HEK293 (cell line): ENCODE data around the gene MAN1C1.
"Not testable (repeated sequence)": the region's sequence is repeated elsewhere in the genome, so short reads cannot be mapped to it uniquely, and the experiment has no call there.

ENCODE experiments used
- CTCF ChIA-PET: fragments of 350-600 bp; formaldehyde crosslinking; extraction: SDS; loops from one replicate; lab custom pipeline; 2021; ENCODE audit warnings: antibody characterized with exemption; lab: Yijun Ruan, JAX
- POLR2A ChIA-PET: fragments of 300-600 bp; formaldehyde crosslinking; extraction: SDS; loops from one replicate; lab custom pipeline; 2020; ENCODE audit warnings: antibody characterized with exemption, inconsistent platforms; lab: Yijun Ruan, JAX
- H3K27ac ChIP-seq: fragments of 200-500 bp; sonication (Bioruptor generic); 2 replicates; pipeline ENCODE4 v1.5.1; 2014; ENCODE audit warnings: low read depth, low read length, control low read depth, inconsistent platforms; ENCODE audit errors: extremely low read depth
- H3K36me3 ChIP-seq, 2 experiments: fragments of 200-500 bp in 1 of 2; sonication (Bioruptor generic) in 1 of 2; 1 replicate in 1 of 2; 2 replicates in 1 of 2; pipeline ENCODE4 v1.5.1; 2014 to 2017; ENCODE audit warnings: inconsistent platforms in 2 of 2, low read length in 2 of 2; ENCODE audit not compliant: control insufficient read depth in 2 of 2, insufficient read depth in 1 of 2
- H3K4me1 ChIP-seq: fragments of 200-500 bp; sonication (Bioruptor generic); 2 replicates; pipeline ENCODE4 v1.5.1; 2014; ENCODE audit warnings: mild to moderate bottlenecking, low read length, inconsistent platforms; ENCODE audit not compliant: control insufficient read depth, insufficient read depth
- H3K4me3 ChIP-seq: 2 replicates; pipeline ENCODE4 v1.5.1; 2011; ENCODE audit warnings: low read depth, mild to moderate bottlenecking, control low read depth, low read length, moderate library complexity
- H3K9me3 ChIP-seq: fragments of 200-500 bp; sonication (Bioruptor generic); 2 replicates; pipeline ENCODE4 v1.5.1; 2014; ENCODE audit warnings: low read depth, low read length, inconsistent platforms; ENCODE audit not compliant: control insufficient read depth, insufficient read depth
- GLI4 ChIP-seq: fragments of 450-650 bp; formaldehyde crosslinking; IDR thresholded peaks from 2 replicates; pipeline ENCODE4 v1.5.1; 2016; ENCODE audit warnings: missing biosample characterization, missing genetic modification characterization
- PRDM4 ChIP-seq: fragments of 450-650 bp; formaldehyde crosslinking; IDR thresholded peaks from 2 replicates; pipeline ENCODE4 v1.5.1; 2017; ENCODE audit warnings: missing biosample characterization, missing genetic modification characterization
- SCRT1 ChIP-seq: fragments of 450-650 bp; formaldehyde crosslinking; IDR thresholded peaks from 2 replicates; pipeline ENCODE4 v1.5.1; 2016; ENCODE audit warnings: missing biosample characterization, missing genetic modification characterization, borderline replicate concordance
- SP7 ChIP-seq: fragments of 450-650 bp; formaldehyde crosslinking; IDR thresholded peaks from 2 replicates; pipeline ENCODE4 v1.5.1; 2016; ENCODE audit warnings: missing biosample characterization, missing genetic modification characterization
- YY2 ChIP-seq: fragments of 450-650 bp; formaldehyde crosslinking; IDR thresholded peaks from 2 replicates; pipeline ENCODE4 v1.5.1; 2016; ENCODE audit warnings: missing biosample characterization, missing genetic modification characterization
- ZNF169 ChIP-seq: fragments of 450-650 bp; formaldehyde crosslinking; IDR thresholded peaks from 2 replicates; pipeline ENCODE4 v1.5.1; 2016; ENCODE audit warnings: missing biosample characterization, missing genetic modification characterization
- ZNF19 ChIP-seq: fragments of 450-650 bp; formaldehyde crosslinking; IDR thresholded peaks from 2 replicates; pipeline ENCODE4; 2016; ENCODE audit warnings: missing biosample characterization, missing genetic modification characterization, low read depth
- ZNF274 ChIP-seq, 2 experiments: fragments of 200-500 bp in 1 of 2; fragments of 450-650 bp in 1 of 2; sonication (Bioruptor generic) in 1 of 2; formaldehyde crosslinking in 1 of 2; IDR thresholded peaks; 2 replicates each; pipeline versions ENCODE4 v1.5.1 to v1.6.1; 2014 to 2016; ENCODE audit warnings: borderline replicate concordance in 1 of 2, inconsistent platforms in 1 of 2, low read length in 1 of 2, missing biosample characterization in 1 of 2, missing genetic modification characterization in 1 of 2
- ZNF324 ChIP-seq: fragments of 450-650 bp; formaldehyde crosslinking; IDR thresholded peaks from 2 replicates; pipeline ENCODE4 v1.5.1; 2016; ENCODE audit warnings: missing biosample characterization, missing genetic modification characterization
- ZNF341 ChIP-seq: fragments of 450-650 bp; formaldehyde crosslinking; IDR thresholded peaks from 2 replicates; pipeline ENCODE4; 2016; ENCODE audit warnings: low read depth, missing biosample characterization, missing genetic modification characterization
- ZNF404 ChIP-seq: fragments of 450-650 bp; formaldehyde crosslinking; IDR thresholded peaks from 2 replicates; pipeline ENCODE4 v1.5.1; 2017; ENCODE audit warnings: missing biosample characterization, missing genetic modification characterization
- ZNF449 ChIP-seq: fragments of 450-650 bp; formaldehyde crosslinking; IDR thresholded peaks from 2 replicates; pipeline ENCODE4 v1.5.1; 2017; ENCODE audit warnings: missing biosample characterization, mild to moderate bottlenecking, missing genetic modification characterization, moderate library complexity
- ZNF529 ChIP-seq: fragments of 450-650 bp; formaldehyde crosslinking; IDR thresholded peaks from 2 replicates; pipeline ENCODE4 v1.5.1; 2017; ENCODE audit warnings: missing genetic modification characterization, missing biosample characterization; ENCODE audit not compliant: insufficient replicate concordance
- ZNF530 ChIP-seq: fragments of 450-650 bp; formaldehyde crosslinking; IDR thresholded peaks from 2 replicates; pipeline ENCODE4 v1.5.1; 2016; ENCODE audit warnings: low read depth, missing biosample characterization, missing genetic modification characterization
- ZNF76 ChIP-seq: fragments of 450-650 bp; formaldehyde crosslinking; IDR thresholded peaks from 2 replicates; pipeline ENCODE4; 2016; ENCODE audit warnings: low read depth, missing biosample characterization, missing genetic modification characterization, borderline replicate concordance
- ZXDB ChIP-seq: fragments of 450-650 bp; formaldehyde crosslinking; IDR thresholded peaks from 2 replicates; pipeline ENCODE4 v1.5.1; 2016; ENCODE audit warnings: missing biosample characterization, missing genetic modification characterization
- TF ChIP-seq, protein P1 (sequence below): fragments of 450-650 bp; formaldehyde crosslinking; optimal IDR thresholded peaks from 2 replicates; pipeline ENCODE3; 2016; ENCODE audit warnings: missing biosample characterization, mild to moderate bottlenecking, missing genetic modification characterization

MAN1C1 gene

GRCh38 chr1:25657883-25658760, 41.5 kb downstream of the MAN1C1 start (continued):
- no peak for TF ChIP-seq ZNF274 (IDR thresholded peaks at IDR 0.05; ENCODE audit: low read length)
- TF ChIP-seq ZNF274 (tag by site-specific recombination; IDR thresholded peaks at IDR 0.05; ENCODE audit: borderline replicate concordance) = no peak
- no peak for TF ChIP-seq ZNF404
- TF ChIP-seq, all 188 proteins: peak for 0

DNA sequence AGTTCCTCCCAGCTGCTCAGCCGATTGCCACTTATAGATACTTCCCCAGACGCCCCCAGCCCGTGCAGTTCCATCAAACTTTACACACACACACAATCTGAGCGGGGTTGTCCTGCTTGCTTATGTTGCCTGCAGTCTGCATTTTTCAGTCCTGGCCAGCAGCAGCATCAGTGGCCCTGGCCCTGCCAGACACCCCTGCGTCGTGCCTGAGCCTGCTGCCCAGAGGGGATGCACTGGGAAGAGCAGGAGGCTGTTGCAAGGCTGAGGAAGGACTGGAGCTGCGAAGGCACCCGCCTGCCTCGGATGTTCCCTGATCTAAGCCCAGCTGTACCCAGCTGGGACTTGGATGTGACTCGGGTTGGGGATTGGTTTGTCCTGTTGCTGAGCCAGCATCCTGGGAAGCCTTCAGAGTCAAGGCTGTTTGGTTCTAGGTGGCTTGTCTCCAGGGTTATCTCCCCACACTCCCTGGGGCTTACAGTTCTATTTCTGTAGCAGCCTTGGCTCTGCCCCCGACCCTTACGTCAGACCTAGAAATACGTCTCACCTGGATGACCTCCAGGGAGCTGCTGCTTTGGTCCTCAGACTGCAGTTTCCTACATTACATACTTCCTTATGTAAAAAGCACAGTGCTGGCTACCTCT, 42.3 kb downstream of the MAN1C1 start:
- H3K27ac ChIP-seq = no peak overlapping the region
- CTCF ChIA-PET = no interaction called here
- POLR2A ChIA-PET = no interaction called here
- H3K4me3 ChIP-seq = no peak overlapping the region
- H3K4me1 ChIP-seq = no peaks in the 10 kb centered on the region
- no peaks in the 10 kb centered on the region for H3K36me3 ChIP-seq
- TF ChIP-seq ZNF341 (tag by site-specific recombination) (peak; percentile 58), ZXDB (no peak)
- no peaks in the 10 kb centered on the region for H3K9me3 ChIP-seq

GRCh38 chr1:25661043-25661815, 44.6 kb downstream of the MAN1C1 start:
- ChIA-PET CTCF (no interaction called here), POLR2A (no interaction called here)
- no peaks in the 10 kb centered on the region for H3K4me1 ChIP-seq
- no peak overlapping the region for H3K4me3 ChIP-seq
- no peaks in the 10 kb centered on the region for H3K9me3 ChIP-seq
- no peaks in the 10 kb centered on the region for H3K36me3 ChIP-seq
- TF ChIP-seq PRDM4 (no peak), ZNF169 (tag by site-specific recombination) (no peak), ZNF19 (no peak), ZNF76 (tag by site-specific recombination) (no peak), YY2 (tag by site-specific recombination) (no peak), ZNF530 (tag by site-specific recombination) (no peak), SCRT1 (tag by site-specific recombination) (no peak), ZNF529 (tag by site-specific recombination) (no peak), SP7 (tag by site-specific recombination) (no peak)
- H3K27ac ChIP-seq = no peak overlapping the region

DNA sequence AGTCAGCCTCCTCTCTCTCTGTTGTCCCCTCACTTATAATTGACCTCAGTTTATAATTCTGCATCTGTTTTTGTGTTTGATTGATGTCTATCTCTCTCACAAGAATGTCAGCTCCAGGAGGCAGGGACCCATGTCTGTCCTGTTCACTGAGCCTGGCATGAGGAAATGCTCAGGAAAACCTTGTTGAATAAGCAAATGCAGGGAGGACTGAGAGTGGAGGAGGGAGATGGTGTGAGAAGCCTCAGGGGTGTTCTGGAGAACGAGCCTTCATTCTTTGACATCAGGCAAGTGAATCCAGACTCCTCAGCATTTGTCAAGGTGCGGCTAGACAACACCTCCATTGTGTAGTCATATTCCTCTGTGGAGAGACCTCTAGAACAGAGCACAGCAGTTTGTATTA, 45.5 kb downstream of the MAN1C1 start:
- CTCF ChIA-PET = interaction anchor here (0.6 kb wide), 1 partner anchor 28 kb away, joined by 3 read pairs; no protein-coding TSS in a partner anchor
- TF ChIP-seq ZNF324 (tag by site-specific recombination) (no peak), GLI4 (tag by site-specific recombination) (no peak), ZNF449 (tag by site-specific recombination) (no peak)
- TF ChIP-seq, protein P1, sequence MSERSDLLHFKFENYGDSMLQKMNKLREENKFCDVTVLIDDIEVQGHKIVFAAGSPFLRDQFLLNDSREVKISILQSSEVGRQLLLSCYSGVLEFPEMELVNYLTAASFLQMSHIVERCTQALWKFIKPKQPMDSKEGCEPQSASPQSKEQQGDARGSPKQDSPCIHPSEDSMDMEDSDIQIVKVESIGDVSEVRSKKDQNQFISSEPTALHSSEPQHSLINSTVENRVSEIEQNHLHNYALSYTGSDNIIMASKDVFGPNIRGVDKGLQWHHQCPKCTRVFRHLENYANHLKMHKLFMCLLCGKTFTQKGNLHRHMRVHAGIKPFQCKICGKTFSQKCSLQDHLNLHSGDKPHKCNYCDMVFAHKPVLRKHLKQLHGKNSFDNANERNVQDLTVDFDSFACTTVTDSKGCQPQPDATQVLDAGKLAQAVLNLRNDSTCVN (tag by site-specific recombination) = no peak
- H3K27ac ChIP-seq = no peak overlapping the region

GRCh38 chr1:25662959-25663358, 46.4 kb downstream of the MAN1C1 start:
- H3K36me3 ChIP-seq, H3K27ac ChIP-seq, H3K4me3 ChIP-seq, H3K9me3 ChIP-seq, H3K4me1 ChIP-seq, POLR2A ChIA-PET: not testable (repeated sequence)
- CTCF ChIA-PET = interaction anchor here (0.6 kb wide), 1 partner anchor 29 kb away, joined by 3 read pairs; no protein-coding TSS in a partner anchor

More for the DNA sequence above, 45.5 kb downstream of the MAN1C1 start:
- Histone ChIP-seq H3K36me3 (no peaks in the 10 kb centered on the region), H3K4me3 (no peak overlapping the region), H3K4me1 (no peaks in the 10 kb centered on the region), H3K9me3 (no peaks in the 10 kb centered on the region)
- POLR2A ChIA-PET = no interaction called here
